H1 (cell line): ENCODE data around the gene LRRTM2.

Source experiments
- ASH2L ChIP-seq: fragments of 200-600, 300-600 bp; sonication (generic); IDR thresholded peaks from one replicate; pipeline ENCODE4 v1.7.1; 2017; ENCODE audit warnings: low read length
- GTF2F1 ChIP-seq: IDR thresholded peaks from 2 replicates; pipeline ENCODE4 v1.6.1; 2012; ENCODE audit warnings: low read depth, low read length, improper control_type of control experiment, borderline replicate concordance
- PHF8 ChIP-seq: fragments of 200-600 bp; sonication (generic); conservative IDR thresholded peaks from 2 replicates; pipeline ENCODE4 v1.7.1; 2012; ENCODE audit warnings: low read depth, mild to moderate bottlenecking, inconsistent platforms, low read length, moderate library complexity
- POU5F1 ChIP-seq: IDR thresholded peaks from 2 replicates; pipeline ENCODE4 v1.6.1; 2011; ENCODE audit warnings: low read depth, mild to moderate bottlenecking, low read length, moderate library complexity
- RFX5 ChIP-seq: IDR thresholded peaks from 2 replicates; pipeline ENCODE4 v1.6.1; 2011; ENCODE audit warnings: low read depth, low read length, improper control_type of control experiment, borderline replicate concordance
- RXRA ChIP-seq: IDR thresholded peaks from 2 replicates; pipeline ENCODE4 v1.6.1; 2011; ENCODE audit warnings: low read depth, mild to moderate bottlenecking, low read length, moderate library complexity; ENCODE audit not compliant: insufficient read depth
- SAP30 ChIP-seq: fragments of 300-600 bp; sonication (generic); IDR thresholded peaks from 2 replicates; pipeline ENCODE4 v1.7.1; 2012; ENCODE audit warnings: low read length, moderate library complexity, mild to moderate bottlenecking, inconsistent platforms; ENCODE audit not compliant: insufficient read depth, insufficient replicate concordance
- TF ChIP-seq, protein P1 (sequence below), 3 experiments: IDR thresholded peaks; 1 replicate in 2 of 3; 2 replicates in 1 of 3; pipeline versions ENCODE4 v1.5.1 to v1.6.1; 2011; ENCODE audit warnings: low read length in 3 of 3, mild to moderate bottlenecking in 3 of 3, inconsistent platforms in 2 of 3, low read depth in 1 of 3, moderate library complexity in 1 of 3; ENCODE audit not compliant: insufficient read depth in 1 of 3; ENCODE audit errors: control extremely low read depth in 1 of 3
- TF ChIP-seq, protein P2 (sequence below): IDR thresholded peaks from 2 replicates; pipeline ENCODE4 v1.6.1; 2012; ENCODE audit warnings: inconsistent platforms

DNA sequence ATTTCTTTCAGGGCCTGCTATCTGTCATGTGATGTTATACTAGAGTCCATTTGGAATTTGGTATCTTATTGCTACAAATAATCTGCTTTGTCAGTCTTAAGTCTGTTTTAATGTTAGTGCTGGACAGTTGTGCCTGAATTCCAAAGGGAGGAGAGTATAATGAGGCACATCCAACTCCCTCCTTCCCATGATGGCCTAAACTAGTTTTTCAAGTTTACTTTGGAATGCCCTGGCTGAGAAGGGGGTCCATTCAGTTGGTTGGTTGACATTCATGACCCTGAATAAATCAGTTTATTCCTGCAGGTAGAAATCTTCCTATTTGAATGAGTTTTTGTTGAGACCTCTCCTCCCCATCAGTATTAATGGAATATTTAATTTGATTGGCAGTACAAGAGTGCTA is 9.4 kb upstream of the LRRTM2 start:
- TF ChIP-seq, protein P1, sequence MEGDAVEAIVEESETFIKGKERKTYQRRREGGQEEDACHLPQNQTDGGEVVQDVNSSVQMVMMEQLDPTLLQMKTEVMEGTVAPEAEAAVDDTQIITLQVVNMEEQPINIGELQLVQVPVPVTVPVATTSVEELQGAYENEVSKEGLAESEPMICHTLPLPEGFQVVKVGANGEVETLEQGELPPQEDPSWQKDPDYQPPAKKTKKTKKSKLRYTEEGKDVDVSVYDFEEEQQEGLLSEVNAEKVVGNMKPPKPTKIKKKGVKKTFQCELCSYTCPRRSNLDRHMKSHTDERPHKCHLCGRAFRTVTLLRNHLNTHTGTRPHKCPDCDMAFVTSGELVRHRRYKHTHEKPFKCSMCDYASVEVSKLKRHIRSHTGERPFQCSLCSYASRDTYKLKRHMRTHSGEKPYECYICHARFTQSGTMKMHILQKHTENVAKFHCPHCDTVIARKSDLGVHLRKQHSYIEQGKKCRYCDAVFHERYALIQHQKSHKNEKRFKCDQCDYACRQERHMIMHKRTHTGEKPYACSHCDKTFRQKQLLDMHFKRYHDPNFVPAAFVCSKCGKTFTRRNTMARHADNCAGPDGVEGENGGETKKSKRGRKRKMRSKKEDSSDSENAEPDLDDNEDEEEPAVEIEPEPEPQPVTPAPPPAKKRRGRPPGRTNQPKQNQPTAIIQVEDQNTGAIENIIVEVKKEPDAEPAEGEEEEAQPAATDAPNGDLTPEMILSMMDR (IDR thresholded peaks at IDR 0.05; ENCODE audit: control extremely low read depth in 1 of 3, insufficient read depth in 1 of 3, low read depth in 1 of 3, low read length in 3 of 3): no peak
- TF ChIP-seq SAP30 (no peak), POU5F1 (no peak), PHF8 (no peak), RXRA (no peak), RFX5 (no peak), GTF2F1 (no peak), ASH2L (no peak)
- TF ChIP-seq, protein P2, sequence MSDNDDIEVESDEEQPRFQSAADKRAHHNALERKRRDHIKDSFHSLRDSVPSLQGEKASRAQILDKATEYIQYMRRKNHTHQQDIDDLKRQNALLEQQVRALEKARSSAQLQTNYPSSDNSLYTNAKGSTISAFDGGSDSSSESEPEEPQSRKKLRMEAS: no peak
